Astrocyte of the cerebellum (primary cell): ENCODE results near the gene ASCL4.

Source experiments
- DNase-seq: peaks from one replicate; pipeline ENCODE4 v3.0.0-alpha.2; 2011; ENCODE audit warnings: low read depth
- H3K4me3 ChIP-seq: 2 replicates; pipeline ENCODE4 v1.5.1; 2011; ENCODE audit warnings: mild to moderate bottlenecking, low read depth, low read length, moderate library complexity
- in situ Hi-C: cut with HindIII; loops from 2 replicates; pipeline ENCODE4 v1.10.0; 2017; ENCODE audit warnings: low sequenced_read_pairs
- TF ChIP-seq, protein P1 (sequence below): IDR thresholded peaks from 2 replicates; pipeline ENCODE4 v1.5.1; 2012; ENCODE audit warnings: low read length, low read depth, moderate library complexity, mild to moderate bottlenecking; ENCODE audit errors: missing control alignments

ASCL4 gene

DNA sequence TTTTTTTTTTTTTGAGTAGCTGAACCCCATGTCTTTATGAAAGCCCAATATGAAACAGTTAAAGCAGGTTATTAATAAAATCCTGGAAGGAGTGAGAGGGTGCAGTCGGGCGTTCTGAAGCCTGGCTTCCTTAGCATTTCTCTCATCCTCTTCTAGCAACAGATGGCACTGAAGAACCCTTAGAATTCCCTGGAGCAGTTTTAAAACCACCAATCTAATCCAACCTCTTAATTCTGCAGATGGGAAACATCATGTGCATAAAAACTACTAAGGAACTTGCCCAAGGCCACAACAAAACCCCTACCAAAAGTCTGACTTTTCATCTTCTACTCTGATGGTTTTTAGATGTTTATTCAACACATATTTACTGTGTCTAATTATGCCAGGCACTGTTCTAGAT is 38.7 kb upstream of the ASCL4 start:
- TF ChIP-seq, protein P1, sequence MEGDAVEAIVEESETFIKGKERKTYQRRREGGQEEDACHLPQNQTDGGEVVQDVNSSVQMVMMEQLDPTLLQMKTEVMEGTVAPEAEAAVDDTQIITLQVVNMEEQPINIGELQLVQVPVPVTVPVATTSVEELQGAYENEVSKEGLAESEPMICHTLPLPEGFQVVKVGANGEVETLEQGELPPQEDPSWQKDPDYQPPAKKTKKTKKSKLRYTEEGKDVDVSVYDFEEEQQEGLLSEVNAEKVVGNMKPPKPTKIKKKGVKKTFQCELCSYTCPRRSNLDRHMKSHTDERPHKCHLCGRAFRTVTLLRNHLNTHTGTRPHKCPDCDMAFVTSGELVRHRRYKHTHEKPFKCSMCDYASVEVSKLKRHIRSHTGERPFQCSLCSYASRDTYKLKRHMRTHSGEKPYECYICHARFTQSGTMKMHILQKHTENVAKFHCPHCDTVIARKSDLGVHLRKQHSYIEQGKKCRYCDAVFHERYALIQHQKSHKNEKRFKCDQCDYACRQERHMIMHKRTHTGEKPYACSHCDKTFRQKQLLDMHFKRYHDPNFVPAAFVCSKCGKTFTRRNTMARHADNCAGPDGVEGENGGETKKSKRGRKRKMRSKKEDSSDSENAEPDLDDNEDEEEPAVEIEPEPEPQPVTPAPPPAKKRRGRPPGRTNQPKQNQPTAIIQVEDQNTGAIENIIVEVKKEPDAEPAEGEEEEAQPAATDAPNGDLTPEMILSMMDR: no peak

GRCh38 chr12:107736914-107737313 is 37.6 kb upstream of the ASCL4 start:
- TF ChIP-seq, protein P1: no peak
- no peak overlapping the region for H3K4me3 ChIP-seq
- in situ Hi-C loops: no loop called here
- DNase-seq: no peak

More for the DNA sequence above, 38.7 kb upstream of the ASCL4 start:
- in situ Hi-C loops: no loop called here
- no peak for DNase-seq
- H3K4me3 ChIP-seq: no peak overlapping the region

DNA sequence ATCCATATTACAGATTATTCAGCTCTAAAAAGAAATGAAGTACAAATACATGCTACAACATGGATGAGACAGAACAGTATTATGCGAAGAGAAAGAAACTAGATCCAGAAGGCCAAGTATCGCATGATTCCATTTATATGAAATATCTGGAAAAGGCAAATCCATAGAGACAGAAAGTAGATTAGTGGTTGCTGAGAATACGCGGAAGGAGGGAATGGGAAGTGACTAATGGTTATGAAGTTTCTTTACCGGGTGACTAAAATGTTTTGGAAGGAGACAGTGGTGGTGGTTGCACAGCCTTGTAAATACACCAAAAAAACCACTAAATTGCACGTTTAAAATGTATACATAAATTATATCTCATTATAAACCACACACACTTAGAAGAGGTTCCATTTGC is 26.0 kb upstream of the ASCL4 start:
- TF ChIP-seq, protein P1: no peak
- H3K4me3 ChIP-seq: no peak overlapping the region
- in situ Hi-C loops: no loop called here
- DNase-seq: peak; percentile 18

DNA sequence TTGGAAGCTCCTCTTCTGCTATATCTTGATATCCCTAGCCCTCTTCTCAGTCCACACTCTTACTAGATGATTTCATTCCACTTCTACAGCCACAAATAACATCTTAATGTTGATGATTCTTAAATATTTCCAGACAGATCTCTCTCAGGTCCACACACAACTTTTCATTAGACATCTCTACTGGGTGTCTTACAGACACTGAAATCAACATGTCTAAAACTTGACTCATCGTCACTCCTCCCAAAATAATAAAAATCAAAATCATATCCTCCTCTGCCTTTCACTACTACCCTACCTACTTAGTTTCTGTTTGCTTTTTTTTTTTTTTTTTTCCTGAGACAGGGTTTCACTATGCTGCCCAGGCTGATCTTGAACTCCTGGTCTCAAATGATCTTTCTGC is 25.4 kb upstream of the ASCL4 start:
- no peak for DNase-seq
- in situ Hi-C loops: no loop called here
- TF ChIP-seq, protein P1: no peak
- no peak overlapping the region for H3K4me3 ChIP-seq

- in situ Hi-C loops: no loop called here
- peak; percentile 79 for DNase-seq
- TF ChIP-seq, protein P1: no peak
These were observed 15.1 kb upstream of the ASCL4 start for GRCh38 chr12:107759410-107759809.

DNA sequence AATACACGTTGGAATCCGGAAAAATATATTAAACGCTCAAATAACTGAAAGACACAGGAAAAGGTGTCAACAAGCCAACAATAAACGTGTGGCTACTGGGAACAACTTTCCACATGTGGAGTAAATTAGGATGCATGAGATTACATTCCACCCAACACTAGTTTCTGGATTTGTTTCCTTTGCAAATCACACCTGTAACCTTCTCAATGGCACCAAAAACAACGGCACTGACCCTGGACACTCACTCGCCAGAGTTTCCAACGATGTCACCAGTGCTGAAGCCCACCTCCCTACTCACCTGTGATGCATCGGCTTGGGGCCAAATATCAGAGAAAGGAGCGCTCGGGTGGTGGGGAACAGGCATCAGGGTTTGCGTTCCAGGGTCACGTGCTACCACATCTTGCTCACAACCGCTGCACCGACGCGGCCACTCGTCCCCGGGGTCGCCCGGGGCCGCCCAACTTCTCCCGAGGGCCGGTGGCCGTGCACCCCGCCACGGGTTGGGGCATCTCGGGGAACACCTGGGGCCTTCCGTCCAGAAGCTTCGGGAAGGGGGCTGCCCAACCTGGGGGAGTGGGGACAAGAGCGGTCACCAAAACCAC is 14.2 kb upstream of the ASCL4 start:
- in situ Hi-C loops: no loop called here
- H3K4me3 ChIP-seq: peak overlapping the region; percentile 65
- no peak for DNase-seq
- TF ChIP-seq, protein P1: no peak

More at GRCh38 chr12:107759410-107759809, 15.1 kb upstream of the ASCL4 start:
- peak overlapping the region; percentile 65 for H3K4me3 ChIP-seq
